NCI-H1694 treated with DMSO at 0.1 percent for 48 hours (cell line): ENCODE results near the gene KLK3.

Experiments
- DNase-seq: peaks from one replicate; lab custom pipeline; 2025; lab: John Stamatoyannopoulos, UW

The KLK3 gene

GRCh38 chr19:50831026-50831396 is 23.7 kb upstream of the KLK3 start:
- DNase-seq: no peak

GRCh38 chr19:50832666-50833065 is 22.0 kb upstream of the KLK3 start:
- no peak for DNase-seq

- no peak for DNase-seq
These were observed 21.5 kb upstream of the KLK3 start, which contains the start of gene KLK15 for GRCh38 chr19:50833117-50833801. KLK15 (minus strand) TSS chr19:50833574; CDS start chr19:50831492, 2,082 bp downstream.

- no peak for DNase-seq
These were observed 20.9 kb upstream of the KLK3 start for GRCh38 chr19:50833802-50834167.

GRCh38 chr19:50835103-50835784 is 19.5 kb upstream of the KLK3 start:
- no peak for DNase-seq

- no peak for DNase-seq
These were observed 18.8 kb upstream of the KLK3 start for GRCh38 chr19:50835785-50836542.

- no peak for DNase-seq
These were observed 18.0 kb upstream of the KLK3 start for GRCh38 chr19:50836543-50837195.

- DNase-seq: no peak
These were observed 17.4 kb upstream of the KLK3 start for GRCh38 chr19:50837300-50837699.

GRCh38 chr19:50838239-50838638 is 16.5 kb upstream of the KLK3 start:
- no peak for DNase-seq

- DNase-seq: no peak
These were observed 14.7 kb upstream of the KLK3 start for GRCh38 chr19:50839712-50840655.

- DNase-seq: no peak
These were observed 12.6 kb upstream of the KLK3 start for GRCh38 chr19:50842130-50842529.

- DNase-seq: no peak
These were observed 11.5 kb upstream of the KLK3 start for GRCh38 chr19:50843205-50843604.

GRCh38 chr19:50843701-50844221 is 11.0 kb upstream of the KLK3 start:
- DNase-seq: no peak

- no peak for DNase-seq
These were observed 10.3 kb upstream of the KLK3 start for GRCh38 chr19:50844296-50844935.

GRCh38 chr19:50850738-50851137 is 4.0 kb upstream of the KLK3 start:
- DNase-seq: no peak

GRCh38 chr19:50851620-50852019 is 3.1 kb upstream of the KLK3 start:
- no peak for DNase-seq

- no peak for DNase-seq
These were observed 2.7 kb downstream of the KLK3 start for GRCh38 chr19:50857366-50857765.

- DNase-seq: no peak
These were observed 4.2 kb downstream of the KLK3 start for GRCh38 chr19:50858886-50859285.

- no peak for DNase-seq
These were observed 5.1 kb downstream of the KLK3 start for GRCh38 chr19:50859849-50860248.

- no peak for DNase-seq
These were observed 6.3 kb downstream of the KLK3 start for GRCh38 chr19:50861010-50861409.
